HG03175 (cell line): ENCODE measurements around the gene PPIH.
"Not testable (repeated sequence)": the region's sequence is repeated elsewhere in the genome, so short reads cannot be mapped to it uniquely, and the experiment has no call there.

Source experiments
- ATAC-seq: cut with Tn5 transposase; IDR thresholded peaks from one replicate; pipeline ENCODE4 v1.9.1; 2021; ENCODE audit warnings: mild to moderate bottlenecking, moderate library complexity; ENCODE audit not compliant: unreplicated experiment

The PPIH gene

DNA sequence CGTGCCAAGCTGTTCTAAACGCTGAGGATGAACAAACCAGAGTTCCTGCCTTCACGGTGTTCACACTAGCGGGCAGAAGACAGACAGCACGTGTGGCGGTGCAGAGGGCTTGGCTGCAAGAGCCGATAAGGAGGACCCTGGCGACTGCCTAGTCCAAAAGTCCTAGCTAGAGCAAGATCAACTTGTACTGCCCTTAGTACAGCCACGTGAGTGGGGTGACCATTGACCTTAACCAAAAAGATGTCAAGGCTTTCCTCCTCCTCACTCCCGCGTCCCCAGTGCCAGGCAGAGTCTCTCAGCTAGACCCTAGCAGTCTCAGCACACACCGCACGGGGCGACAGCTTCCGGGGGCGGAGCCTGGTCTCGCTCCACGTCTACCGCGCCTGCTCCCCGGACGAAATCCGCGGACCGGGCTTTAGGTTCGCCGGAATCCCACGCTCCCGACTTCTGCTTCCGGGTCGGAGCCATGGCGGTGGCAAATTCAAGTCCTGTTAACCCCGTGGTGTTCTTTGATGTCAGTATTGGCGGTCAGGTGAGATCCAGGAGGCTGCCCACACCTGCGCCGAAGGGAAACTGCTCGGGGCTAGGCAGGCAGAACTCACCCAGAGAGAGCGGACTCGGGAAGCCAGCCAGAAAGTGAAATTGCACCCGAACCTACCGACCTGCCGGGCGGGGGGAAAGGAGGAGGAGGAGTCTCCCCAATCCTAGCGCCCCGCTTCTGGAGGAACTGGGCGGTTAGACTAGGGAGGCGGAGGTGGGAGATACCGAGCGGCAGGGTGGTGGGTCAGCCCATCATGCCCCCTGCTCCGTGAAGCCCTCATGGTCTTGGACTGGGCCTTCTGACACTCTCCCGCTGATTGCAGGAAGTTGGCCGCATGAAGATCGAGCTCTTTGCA, at the start of gene PPIH:
PPIH (plus strand) TSS at position 443 of the 896 bp plus-strand sequence; CDS start at position 467, 24 bp downstream.
- ATAC-seq: peak; percentile 96

DNA sequence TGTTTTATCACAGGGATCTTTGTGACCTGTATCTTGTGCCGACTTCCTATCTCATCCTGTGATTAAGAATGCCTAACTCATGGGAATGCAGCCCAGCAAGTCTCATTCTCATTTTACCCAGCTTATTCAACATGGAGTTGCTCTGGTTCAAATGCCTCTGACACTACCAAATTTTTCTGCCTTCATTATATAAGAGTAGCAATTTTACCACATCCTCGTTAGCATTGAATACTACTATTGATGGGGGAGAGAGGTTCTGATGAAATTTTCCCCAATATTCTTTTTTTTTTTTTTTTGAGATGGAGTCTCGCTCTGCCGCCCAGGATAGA, 44.5 kb upstream of the PPIH start:
- ATAC-seq: no peak

DNA sequence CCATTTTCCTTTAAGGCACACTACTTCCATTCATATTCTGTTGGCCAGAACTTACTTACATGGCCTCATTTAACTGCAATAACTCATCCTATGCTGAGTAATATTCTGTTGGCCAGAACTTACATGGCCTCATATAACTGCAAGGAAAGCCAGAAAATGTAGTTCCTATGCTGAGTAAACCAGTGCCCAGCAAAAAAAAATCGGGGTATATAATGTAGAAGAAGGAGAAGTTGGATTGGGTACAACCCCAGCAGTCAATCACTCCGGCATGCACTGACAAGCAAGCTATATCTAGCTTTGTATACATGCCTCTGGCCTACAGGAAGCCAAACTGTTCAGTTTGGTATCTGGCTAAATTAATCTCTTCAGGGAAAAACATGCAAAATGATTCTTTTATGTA, 39.4 kb upstream of the PPIH start:
- no peak for ATAC-seq

DNA sequence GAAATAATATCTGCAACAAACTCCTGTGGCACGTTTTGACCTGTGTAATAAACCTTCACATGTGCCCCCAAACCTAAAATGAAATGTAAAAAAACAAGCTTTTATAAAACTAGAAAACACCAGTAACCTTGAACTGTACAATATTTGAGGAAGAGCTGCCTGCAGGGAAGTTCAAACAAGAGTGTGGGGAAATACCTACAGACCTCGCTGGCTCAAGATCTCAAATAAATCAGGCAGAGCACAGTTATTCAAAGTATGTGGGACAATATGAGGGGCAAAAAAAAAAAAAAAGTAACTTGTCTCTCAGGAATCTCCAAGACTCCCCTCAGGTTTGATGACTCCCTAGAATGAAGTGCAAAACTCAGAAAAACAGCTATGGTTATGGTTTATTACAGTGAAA, 37.9 kb upstream of the PPIH start:
- no peak for ATAC-seq

DNA sequence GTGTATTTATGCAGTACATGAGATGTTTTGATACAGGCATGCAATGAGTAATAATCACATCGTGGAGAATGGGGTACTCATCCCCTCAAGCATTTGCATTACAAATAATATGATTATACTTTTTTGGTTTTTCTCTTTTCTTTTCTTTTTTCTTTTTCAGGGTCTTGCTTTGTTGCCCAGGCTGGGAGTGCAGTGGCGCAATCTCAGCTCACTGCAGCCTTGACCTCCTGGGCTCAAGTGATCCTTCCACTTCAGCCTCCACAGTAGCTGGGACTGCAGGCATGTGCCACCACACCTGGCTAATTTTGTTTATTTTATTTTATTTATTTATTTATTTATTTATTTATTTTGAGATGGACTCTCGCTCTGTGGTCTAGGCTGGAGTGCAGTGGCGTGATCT, 37.0 kb upstream of the PPIH start:
- ATAC-seq: not testable (repeated sequence)

DNA sequence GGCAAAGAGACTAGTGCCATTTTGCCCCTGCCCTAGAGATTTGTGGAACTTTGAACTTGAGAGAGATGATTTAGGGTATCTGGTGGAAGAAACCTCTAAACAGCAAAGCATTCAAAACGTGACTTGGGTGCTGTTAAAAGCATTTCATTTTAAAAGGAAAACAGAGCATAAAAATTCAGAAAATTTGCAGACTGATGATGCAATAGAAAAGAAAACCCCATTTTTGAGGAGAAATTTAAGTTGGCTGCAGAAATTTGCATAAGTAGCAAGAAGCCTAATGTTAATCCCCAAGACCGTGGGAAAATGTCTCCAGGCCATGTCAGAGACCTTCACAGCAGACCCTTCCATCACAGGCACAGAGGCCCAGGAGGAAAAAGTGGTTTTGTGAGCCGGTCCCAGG, 31.0 kb upstream of the PPIH start:
- not testable (repeated sequence) for ATAC-seq

DNA sequence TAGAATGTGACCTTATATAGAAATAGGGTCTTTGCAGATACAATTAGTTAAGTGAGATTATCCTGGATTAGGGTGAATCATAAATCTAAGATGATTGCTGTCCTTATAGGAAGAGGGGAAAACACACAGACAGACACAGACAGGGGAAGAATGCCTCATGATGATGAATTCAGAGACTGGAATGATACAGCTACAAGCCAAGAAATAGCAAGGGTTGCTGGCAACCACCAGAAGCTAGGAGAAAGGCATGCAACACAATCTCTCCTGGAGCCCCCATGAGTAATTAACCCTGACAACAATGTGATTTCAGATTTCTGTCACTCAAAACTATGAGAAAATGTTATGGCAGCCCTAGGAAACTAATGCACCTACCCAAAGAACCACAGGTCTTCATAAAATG, 19.1 kb upstream of the PPIH start:
- ATAC-seq: no peak

DNA sequence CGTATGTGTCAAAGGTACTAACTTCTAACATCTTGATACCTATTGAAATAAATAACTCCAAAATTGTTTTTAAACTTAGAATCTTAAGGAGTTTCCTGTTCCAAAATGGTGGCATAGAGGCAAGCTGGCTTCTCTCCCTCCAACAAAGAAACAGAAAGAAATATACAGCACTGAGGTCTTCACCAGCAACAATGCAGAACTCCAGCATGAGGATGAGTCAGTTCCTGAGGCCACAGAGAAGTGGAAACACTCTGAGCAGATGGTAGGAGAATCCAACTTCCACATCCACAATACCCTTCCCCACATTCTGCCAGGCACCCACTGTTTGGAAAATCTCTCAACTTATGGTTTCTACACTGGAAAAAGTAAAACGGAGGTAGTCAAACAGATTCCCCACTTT, 12.2 kb upstream of the PPIH start:
- no peak for ATAC-seq

DNA sequence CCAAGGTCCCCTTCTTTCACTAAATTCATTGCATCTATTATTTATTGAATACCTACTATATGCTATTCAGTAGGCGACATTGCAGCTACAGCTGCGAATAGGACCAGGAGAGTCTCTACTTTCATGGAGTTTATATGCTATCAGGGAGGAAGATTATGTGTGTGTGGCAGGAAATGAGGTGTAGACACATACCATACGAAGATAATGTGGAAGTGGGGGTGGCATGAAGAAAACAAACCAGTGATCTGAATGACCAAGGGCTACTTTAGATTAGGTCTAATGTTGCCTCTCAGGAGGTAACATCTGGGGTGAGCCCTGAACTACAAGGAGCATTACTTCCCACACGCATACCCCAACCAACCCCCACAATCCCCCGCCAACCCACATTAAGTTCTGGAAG, 1.0 kb upstream of the PPIH start:
- no peak for ATAC-seq

DNA sequence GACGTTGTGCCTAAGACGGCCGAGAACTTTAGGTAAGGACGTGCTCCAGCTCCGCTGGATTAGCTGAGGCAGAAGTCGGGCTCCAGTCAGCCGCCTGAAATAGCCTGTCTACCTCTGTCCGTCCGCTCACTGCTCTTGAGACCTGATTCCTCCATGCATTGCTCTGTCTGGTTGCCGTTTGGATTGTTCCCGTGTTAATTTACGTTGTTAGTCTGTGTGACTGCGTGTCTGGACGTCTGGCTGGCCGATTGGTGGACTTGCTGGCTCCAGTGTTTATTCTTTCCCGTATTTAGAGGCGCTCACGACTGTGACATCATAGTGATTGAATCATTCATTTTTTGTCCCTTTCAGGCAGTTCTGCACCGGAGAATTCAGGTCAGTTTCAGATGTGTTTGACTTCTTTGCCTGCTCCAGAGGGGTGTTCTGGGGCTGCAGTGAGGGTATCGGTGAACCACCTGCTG, 684 bp downstream of the PPIH start:
- no peak for ATAC-seq

DNA sequence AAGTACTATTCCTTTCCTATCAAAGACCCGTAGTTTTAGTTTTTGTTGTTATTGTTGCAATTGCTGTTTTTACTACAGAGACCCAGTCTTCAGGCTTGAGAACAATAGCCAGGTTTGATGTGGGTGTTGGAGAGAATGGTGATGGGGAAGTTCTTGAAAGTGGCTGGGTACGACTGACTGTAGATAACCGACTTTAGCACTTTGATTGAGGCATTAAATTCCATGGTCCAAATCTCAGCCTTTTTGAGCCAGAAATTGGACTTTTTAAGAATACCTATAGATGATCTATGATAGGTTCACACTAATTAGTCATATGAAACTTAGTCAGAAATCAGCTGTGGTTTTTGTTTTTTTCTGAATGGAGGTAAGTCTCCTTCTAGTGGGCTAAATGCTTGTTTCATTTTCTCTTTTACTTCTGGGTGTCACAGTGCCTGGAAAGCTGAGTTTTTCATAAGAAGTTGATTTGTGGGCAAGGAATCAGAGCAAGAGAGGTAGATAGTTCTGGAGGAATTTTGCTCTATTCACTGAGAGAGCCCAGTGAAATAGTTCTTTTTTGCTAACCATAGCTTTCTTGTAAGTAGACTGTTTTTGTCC, 2.8 kb downstream of the PPIH start:
- no peak for ATAC-seq

DNA sequence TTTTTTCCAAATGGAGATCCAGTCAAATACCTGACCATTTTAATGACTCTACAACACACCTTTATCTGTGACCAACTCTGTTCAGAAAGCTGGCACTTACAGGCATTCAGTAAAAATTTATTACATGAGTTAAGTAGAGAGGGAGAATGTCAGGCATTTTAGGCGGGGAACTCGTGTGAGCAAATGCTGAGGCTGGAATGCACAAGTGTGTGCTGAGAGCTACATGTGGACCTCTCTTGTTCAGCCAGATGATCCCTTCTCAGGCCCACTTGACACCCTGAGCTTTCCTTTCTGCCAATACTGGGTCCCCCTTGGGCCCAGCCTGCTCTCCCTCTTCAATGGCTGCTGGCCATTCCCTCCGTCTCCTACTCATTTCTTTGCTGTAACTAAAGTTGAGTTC, 11.7 kb downstream of the PPIH start:
- ATAC-seq: no peak

DNA sequence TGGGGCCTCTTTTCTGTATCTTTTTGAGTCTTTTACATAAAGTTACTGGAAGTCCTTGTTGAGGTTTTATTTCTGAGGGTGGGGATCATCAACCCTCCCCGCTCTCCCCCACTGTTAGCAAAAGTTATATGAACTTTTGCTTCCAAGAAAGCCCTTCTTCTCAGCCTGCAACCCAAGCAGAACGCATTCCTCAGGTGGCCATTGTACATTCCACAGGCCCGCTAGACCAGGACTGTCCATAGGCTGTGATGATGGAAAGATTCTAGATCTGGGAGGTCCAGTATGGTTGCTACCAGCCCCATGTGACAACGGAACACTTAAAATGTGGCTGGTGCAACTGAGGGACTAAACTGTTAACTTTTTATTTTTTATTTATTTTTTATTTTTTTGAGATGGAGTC, 12.2 kb downstream of the PPIH start:
- no peak for ATAC-seq

DNA sequence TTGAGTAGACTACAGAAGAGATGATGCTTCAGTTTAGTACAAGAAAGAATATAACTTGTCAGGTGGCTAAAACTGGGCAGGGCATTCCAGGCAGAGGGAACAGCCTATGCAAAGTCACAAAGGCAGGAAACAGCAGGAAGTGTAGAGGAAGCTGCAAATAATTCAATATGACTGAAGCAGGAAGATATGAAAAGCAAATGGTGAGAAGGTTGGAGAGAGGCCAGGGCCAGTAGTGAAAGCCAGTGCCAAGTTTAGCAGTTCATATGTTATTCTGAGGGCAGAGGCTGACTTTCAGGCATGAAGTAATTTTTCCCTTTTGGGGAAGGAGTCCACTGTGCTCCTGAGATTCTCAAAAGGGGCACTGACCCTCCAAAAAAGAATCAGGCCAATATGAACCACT, 16.0 kb downstream of the PPIH start:
- no peak for ATAC-seq

DNA sequence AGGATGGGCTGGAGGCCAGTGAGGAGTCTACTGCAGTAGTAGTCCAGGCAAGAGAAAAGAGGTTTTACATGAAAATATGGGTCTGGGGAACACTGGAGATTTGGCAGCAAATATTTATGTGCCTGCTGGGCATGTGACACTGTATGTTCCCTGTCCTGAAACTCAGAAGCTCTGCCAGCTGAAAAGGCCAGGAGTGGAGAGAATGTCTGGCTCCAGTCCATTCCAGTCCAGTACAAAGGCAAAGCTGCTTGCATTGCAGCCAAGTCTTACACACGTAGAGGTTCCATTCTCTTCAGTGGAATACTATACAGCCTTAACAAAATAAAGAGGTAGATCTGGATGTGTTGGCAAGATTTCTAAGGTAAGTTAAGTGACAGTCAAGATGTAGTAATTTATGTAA, 16.5 kb downstream of the PPIH start:
- ATAC-seq: no peak

DNA sequence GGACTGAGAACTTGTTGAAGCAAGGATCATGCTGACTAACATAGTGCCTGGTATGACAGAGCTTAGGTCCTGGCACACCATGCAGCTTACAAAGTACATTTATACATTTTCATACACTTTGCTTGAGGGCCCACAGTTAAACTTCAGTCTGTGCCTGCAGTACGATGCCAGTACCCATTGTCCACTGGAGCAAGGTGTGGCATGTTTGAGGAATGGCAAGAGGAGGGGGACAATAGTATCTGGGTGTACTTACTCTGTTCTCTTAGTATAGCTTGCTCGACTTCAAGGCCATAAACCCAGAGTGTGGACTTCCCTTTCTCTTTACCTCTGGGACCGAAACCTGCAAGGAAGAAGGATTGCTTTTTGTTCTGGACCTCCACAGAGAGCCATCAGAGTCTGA, 17.2 kb downstream of the PPIH start:
- ATAC-seq: no peak

DNA sequence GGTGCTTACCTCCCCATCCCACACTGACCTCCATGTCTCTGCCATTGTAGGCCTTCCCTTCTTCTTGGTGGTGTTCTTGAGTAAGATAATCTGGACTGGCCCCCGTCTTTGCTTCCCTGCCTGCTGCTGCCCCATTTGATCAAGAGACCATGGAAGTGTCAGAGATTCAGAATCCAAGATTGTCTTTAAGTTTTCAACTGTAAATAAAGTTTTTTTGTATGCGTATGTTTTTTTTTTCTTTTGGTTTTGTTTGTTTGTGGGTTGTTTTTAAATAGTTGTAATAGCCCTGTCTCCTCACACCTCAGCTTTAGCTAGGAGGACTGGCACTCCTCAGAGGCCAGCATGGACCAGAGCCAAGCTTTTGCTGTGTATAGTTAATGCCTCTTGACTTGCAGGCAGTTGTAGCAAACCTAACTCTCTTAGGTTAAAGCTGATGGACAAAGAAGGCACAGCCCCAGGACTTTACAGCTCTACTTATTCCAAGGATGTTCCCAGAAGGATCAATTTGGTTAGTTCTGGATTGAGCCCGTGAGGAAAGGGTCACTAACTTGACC, 18.4 kb downstream of the PPIH start:
- no peak for ATAC-seq

DNA sequence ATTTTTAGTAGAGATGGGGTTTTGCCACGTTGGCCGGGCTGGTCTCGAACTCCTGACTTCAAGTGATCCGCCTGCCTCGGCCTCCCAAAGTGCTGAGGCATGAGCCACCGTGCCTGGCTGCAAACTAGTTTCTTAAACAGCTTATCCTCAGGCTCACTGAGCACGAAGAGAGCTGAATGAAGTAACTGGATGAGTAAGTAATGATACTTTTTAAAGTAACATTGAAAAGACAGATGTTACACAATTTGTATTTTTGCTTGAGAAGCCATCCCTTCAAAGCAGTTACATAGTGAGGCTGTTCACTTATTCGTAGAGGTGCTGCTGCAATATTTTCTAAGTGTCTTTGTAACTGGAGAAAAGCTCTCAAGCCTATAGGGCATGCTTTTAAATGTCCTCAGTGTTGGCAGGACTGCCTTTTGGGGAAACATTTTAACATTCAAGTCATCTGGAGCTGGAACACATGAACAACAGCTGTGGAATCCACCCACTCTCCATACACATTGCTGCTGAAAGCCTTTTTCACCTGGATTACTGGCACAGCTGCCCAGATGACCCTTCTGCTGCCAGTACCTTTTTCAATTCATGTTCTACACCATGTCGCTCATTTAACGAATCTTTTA, 21.3 kb downstream of the PPIH start:
- no peak for ATAC-seq

DNA sequence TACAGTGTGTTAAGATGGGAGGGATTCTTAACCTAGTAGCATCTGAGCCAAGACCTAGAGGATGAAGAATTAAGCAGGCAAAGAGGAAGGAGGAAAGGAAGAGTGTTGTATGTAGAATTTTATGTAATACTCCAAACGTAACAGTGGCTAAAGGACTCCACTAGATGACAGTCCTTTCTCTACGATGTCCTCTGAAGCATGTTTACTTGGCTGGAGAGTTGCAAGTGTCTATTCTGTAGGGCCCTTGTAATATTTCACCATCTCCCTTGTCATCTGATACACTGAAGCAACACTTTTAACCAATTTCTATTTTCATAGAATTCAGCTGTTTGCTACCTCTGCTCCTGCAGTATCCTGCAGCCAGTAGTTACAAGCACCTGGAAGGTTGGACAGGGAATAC, 21.8 kb downstream of the PPIH start:
- no peak for ATAC-seq

DNA sequence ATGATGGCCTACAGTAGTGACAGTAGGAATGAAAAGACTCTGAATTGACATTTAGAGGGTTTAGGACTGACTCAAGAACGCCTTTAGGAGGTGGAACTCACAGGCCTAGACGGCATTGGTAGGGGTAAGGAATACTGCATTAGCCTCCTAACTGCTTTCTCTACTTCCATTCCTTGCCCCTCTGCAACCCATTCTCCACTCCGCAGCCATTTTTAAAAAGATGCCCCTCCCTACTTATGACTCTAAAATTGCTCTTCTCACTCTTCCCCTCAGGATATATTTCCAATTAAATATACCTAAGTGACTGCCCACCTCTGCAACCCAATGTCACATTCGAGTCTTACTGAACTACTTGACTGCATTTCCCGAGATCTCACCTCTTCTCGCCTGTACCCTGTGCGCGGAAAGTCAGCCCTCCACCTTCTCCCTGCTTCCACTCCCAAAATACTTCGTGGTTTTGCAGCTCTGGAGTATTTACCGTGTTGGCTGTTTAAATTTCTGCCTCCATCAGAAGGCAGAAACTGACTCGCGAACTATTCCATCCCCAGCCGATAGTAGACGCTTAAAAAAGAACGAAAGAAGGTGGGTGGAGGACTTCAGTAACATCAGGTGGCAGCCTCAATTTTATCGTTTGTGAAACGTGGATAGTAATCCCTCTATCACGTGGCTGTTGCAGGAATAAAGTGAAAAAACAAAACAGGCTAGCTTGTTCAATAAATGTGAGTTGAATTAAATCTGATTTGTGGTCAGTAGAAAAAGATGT, 22.9 kb downstream of the PPIH start:
- no peak for ATAC-seq
